GM19438 (cell line): ENCODE results near the gene STEAP2.

Source experiments
- ATAC-seq: cut with Tn5 transposase; IDR thresholded peaks from one replicate; pipeline ENCODE4 v1.9.1; 2021; ENCODE audit warnings: low read depth; ENCODE audit not compliant: unreplicated experiment

STEAP2 gene

GRCh38 chr7:90267263-90267858, 55.8 kb downstream of the STEAP2 start:
- no peak for ATAC-seq

GRCh38 chr7:90269163-90269562, 57.6 kb downstream of the STEAP2 start:
- no peak for ATAC-seq

DNA sequence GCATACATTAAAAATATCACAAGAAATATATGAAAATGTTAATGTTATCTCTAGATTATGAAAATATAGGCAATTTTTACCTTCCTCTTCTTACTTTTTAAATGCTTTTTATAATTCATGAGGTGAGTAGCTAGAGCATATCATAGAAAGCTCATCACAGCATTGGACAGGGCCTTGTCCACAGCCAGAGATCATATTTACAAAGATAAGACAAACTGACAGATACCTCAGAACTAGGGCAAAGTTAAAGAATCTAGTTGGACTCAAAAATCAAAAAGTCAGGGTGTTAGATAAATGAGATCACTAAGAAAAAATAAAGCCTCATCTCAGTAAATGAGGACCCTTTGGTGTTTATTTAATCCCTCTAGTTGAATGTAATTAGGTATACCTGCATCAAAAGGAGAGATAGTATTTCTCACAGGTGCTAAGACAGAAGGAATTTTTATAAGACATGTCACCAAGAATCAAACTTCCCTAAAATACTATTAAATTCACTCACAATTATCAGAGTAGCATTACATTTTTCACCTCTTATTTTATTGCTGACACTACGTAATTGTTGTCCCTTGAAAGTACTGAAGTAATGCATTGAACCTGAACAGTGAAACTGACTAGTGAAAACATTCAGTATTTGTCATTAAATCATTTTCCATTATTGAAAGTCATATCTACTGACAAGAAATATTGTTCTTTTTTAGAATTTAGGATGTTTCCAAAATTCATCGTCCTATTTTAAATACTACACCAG, 59.1 kb downstream of the STEAP2 start:
- ATAC-seq, result no peak

DNA sequence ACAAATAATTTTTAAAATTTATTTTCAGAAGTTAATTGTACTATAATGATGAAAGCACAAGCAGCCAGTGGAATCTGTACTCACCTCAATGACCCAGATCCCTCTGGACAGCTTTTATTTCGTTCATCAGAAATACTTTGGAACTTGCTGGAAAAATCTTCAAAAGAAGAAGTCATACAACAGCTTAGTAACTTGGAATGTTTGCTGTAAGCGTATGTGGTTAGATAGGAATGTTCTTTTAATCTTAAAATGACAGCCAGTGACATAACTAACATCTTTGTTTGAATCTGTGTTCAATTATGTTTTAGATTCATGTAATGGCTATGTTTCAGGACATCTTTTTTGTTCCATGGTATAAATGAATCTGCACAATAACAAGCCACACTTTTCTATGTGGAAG, 60.2 kb downstream of the STEAP2 start:
- no peak for ATAC-seq

- ATAC-seq, result no peak
These were observed 60.7 kb downstream of the STEAP2 start for GRCh38 chr7:90272242-90272641.

GRCh38 chr7:90274161-90274560, 62.6 kb downstream of the STEAP2 start:
- no peak for ATAC-seq

DNA sequence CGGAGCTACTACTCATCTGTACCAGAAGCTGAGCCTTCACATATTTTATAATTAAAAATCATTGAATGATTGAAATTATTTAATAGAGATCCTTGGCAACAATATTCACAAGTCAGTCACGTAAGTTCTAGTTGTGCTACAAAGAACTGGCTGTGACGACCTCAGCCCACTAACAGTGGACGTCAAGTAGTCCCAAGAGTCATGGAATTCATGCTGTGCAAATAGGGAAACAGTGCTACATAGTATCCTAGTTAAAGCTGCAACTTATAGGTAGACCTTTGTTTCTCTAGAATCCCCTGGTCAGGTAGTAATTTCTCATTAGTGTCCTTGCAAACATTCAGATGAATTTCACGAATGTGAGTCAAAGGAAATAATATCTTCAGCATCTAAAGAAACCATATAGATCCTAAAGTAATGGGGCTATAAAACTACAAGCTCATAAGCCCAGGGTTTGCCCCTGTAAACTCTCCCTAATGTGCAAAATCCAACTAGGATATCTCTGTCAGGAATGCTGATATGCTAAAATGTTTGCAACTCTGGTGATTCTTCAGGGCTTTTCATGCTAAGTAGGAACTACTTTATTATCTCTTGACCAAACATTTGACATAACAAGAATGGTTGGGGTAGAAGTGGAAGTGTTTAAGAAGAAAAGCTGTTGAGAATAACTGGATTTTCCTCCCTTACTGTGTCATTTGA, 64.6 kb downstream of the STEAP2 start:
- no peak for ATAC-seq
